ENCODE data around the gene EOLA2. TPM values are rescaled to one million over a fixed set of nuclear protein-coding genes. Genes with fewer than 3 reads are reported as not detected.

EOLA2 gene
- polyA plus RNA-seq, 4 donors: 27.2 to 33.7 (median 30.0) TPM

Other genes with a start within 250 kb of the EOLA2 start
- under 1 TPM in 1 of 4 donors, not detected in 3; 0.04 TPM for gene MAGEA11, start 226.4 kb downstream of the EOLA2 start, polyA plus RNA-seq (ENCODE audit: insufficient read length in 4 of 4)
- 1 to 10 TPM; 1.8 to 2.6 (median 2.2) TPM for gene HSFX1, start 164.4 kb downstream of the EOLA2 start, polyA plus RNA-seq (ENCODE audit: insufficient read length in 4 of 4)
- gene MAGEA9, start 156.6 kb downstream of the EOLA2 start, polyA plus RNA-seq (ENCODE audit: insufficient read length in 4 of 4): not detected
- gene MAGEA8, start 57.3 kb downstream of the EOLA2 start, polyA plus RNA-seq (ENCODE audit: insufficient read length in 4 of 4): under 1 TPM; 0.13 to 0.47 (median 0.30) TPM
- gene HSFX4, start 8.9 kb downstream of the EOLA2 start, polyA plus RNA-seq (ENCODE audit: insufficient read length in 4 of 4): under 1 TPM; 0.16 to 0.35 (median 0.22) TPM